Heart right ventricle (tissue), 16 donors: Measurements from ENCODE around the gene NOX3. TPM values are rescaled to one million over a fixed set of nuclear protein-coding genes. Genes with fewer than 3 reads are reported as not detected.

Source experiments
- ATAC-seq, 8 donors: fragments of 200-7000 bp; cut with Tn5 transposase; one replicate each; pipeline ENCODE4 v1.9.1; 2020; ENCODE audit warnings: mild to moderate bottlenecking in 8 of 8, moderate library complexity in 8 of 8, moderate number of reproducible peaks in 1 of 8
- DNase-seq, 2 donors: peaks; one replicate each; pipeline ENCODE4 v3.0.0-alpha.2; 2020
- H3K27ac ChIP-seq, 10 donors: fragments of 200-600 bp; sonication (generic) in 2 of 10; one replicate each; pipeline versions ENCODE4 v1.5.0 to v1.8.0; 2020 to 2022; ENCODE audit warnings: mild to moderate bottlenecking in 3 of 10
- H3K27me3 ChIP-seq, 7 donors: fragments of 200-600 bp; one replicate each; pipeline ENCODE4 v1.8.0; 2021 to 2022; ENCODE audit warnings: mild to moderate bottlenecking in 2 of 7
- H3K36me3 ChIP-seq, 9 donors: fragments of 200-600 bp; sonication (generic) in 1 of 9; one replicate each; pipeline versions ENCODE4 v1.5.0 to v1.8.0; 2020 to 2022; ENCODE audit warnings: mild to moderate bottlenecking in 2 of 9
- H3K4me1 ChIP-seq, 9 donors: fragments of 200-600 bp; sonication (generic) in 1 of 9; one replicate each; pipeline versions ENCODE4 v1.5.0 to v1.8.0; 2020 to 2022; ENCODE audit warnings: mild to moderate bottlenecking in 4 of 9
- H3K4me3 ChIP-seq, 10 donors: fragments of 200-600 bp; sonication (generic) in 2 of 10; one replicate each; pipeline versions ENCODE4 v1.5.0 to v1.8.0; 2020 to 2022; ENCODE audit warnings: mild to moderate bottlenecking in 7 of 10, moderate library complexity in 2 of 10
- H3K9me3 ChIP-seq, 11 donors: fragments of 200-600 bp in 10 of 11; sonication (generic) in 2 of 11; one replicate each; pipeline versions ENCODE4 v1.5.0 to v1.8.0; 2013 to 2022; ENCODE audit warnings: mild to moderate bottlenecking in 2 of 11, control low read depth in 1 of 11, moderate library complexity in 1 of 11
- WGBS, 2 donors: extraction: QIAGEN DNeasy Blood & Tissue Kit; methylation state at CpG; one replicate each; pipeline ENCODE4 v1.1.7; 2013; ENCODE audit warnings: inconsistent platforms in 1 of 2; 5-methylcytosine and 5-hydroxymethylcytosine counted together
- intact Hi-C, 10 donors: fragments of 100-400 bp; cut with DNase I; formaldehyde crosslinking; loops; one replicate each; pipeline versions ENCODE4 v1.11.1 to v1.14.2; 2022
- long read RNA-seq, 3 donors: library from polyadenylated mRNA; unstranded; transcript quantifications; one replicate each; pipeline ENCODE4 v2.0.0, GENCODE V29; 2020 to 2021
- polyA plus RNA-seq, 2 donors: library from polyadenylated mRNA; stranded (reverse); fragments of 200-250 nt; gene quantifications; one replicate each; pipeline ENCODE4 v1.2.3, GENCODE V29; 2013
- total RNA-seq, 10 donors: library from RNA; stranded (reverse); fragmentation: NEBNext Ultra II Directional in 3 of 10; extraction: Animal tissue kit (Norgen Biotek cat#: 25700) in 3 of 10; gene quantifications; one replicate each; pipeline versions ENCODE4 v1.2.1 to v1.2.4, GENCODE V29; 2021 to 2023
- TF ChIP-seq, protein P1 (sequence below), 9 donors: fragments of 200-600 bp; sonication (generic) in 2 of 9; IDR thresholded peaks; one replicate each; pipeline versions ENCODE4 v1.5.0 to v1.8.0; 2021 to 2022; ENCODE audit warnings: antibody characterized with exemption in 9 of 9, mild to moderate bottlenecking in 5 of 9, moderate library complexity in 1 of 9
- donor health status: Arrhythmogenic right ventricular cardiomyopathy.
- donor health status: ischemic (EF 13 %, LVEDD 7.1; RV severe dilation, severe dysfunction).
- donor health status: healthy with polysubstance abuse.
- donor health status: DM: no; HTN: yes; CAD: no.
- donor health status: DM: no; HTN: no; CAD: no.
- donor health status: ischemic (EF 25% LVEDD 6.9; RV normal size, moderate dysfunction).
- donor health status: ischemic (EF 25% LVEDD 5.7; RV mildly dilated, moderate dysfunction).
- donor health status: healthy.
- donor health status: DM: yes; HTN: yes; CAD: no.
- donor health status: Ischemic cardiomyopathy.
- donor health status: ischemic (EF 35%, LVEDD 5.7; RV mildly dilated, moderate dysfunction).
- donor health status: nonischemic (EF 11% LVEDD 7.7; RV severe dilation, severe dysfunction).
- donor health status: DM: yes; HTN: yes; CAD: no.
- donor health status: PGD.
- donor health status: ischemic (EF 29% LVEDD 5.4; RV normal size, mild dysfunction).
- donor health status: nonischemic (EF 23%, LVEDD 6.1; RV moderate dilation, normal function).

Gene NOX3, protein sequence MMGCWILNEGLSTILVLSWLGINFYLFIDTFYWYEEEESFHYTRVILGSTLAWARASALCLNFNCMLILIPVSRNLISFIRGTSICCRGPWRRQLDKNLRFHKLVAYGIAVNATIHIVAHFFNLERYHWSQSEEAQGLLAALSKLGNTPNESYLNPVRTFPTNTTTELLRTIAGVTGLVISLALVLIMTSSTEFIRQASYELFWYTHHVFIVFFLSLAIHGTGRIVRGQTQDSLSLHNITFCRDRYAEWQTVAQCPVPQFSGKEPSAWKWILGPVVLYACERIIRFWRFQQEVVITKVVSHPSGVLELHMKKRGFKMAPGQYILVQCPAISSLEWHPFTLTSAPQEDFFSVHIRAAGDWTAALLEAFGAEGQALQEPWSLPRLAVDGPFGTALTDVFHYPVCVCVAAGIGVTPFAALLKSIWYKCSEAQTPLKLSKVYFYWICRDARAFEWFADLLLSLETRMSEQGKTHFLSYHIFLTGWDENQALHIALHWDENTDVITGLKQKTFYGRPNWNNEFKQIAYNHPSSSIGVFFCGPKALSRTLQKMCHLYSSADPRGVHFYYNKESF
- total RNA-seq: not detected
- polyA plus RNA-seq: not detected
- long read RNA-seq, donor 1: 0 reads
- long read RNA-seq, donor 2: 0 reads
- long read RNA-seq, donor 3: 0 reads

DNA sequence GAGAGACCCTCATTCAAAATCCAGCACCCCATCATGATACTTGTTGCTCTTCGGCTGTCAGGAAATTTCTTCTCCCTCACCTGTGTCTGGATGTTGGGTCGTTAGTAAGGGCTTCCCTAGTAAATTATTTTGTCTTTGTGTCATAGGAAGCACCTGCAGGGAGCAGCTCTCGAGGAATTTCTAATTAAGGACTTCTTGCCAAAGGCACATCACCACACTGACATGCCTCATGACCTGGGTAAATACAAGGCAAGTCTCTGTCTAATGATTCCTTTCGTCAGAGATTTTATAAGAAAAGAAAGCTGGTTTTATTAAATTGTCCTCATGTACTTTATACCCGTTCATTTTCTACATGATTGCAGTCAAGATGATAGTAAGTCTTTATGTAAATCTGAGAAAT, at the start of gene NOX3:
TSS of gene NOX3 (minus strand) at position 74 of the 400 bp plus-strand sequence. CDS start at position 35, 39 bp downstream.
- Histone ChIP-seq H3K27ac (no peak within 1 kb of the TSS), H3K4me3 (no peak within 1 kb of the TSS), H3K9me3 (no peaks in the 10 kb centered on the region), H3K4me1 (no peaks in the 10 kb centered on the region), H3K36me3 (no peaks in the 10 kb centered on the region), H3K27me3 (peaks cover 0 to 19% (median 0%) of the 10 kb centered on the region in 7 donors)
- DNase-seq: no peak
- WGBS, 2 donors: 56 to 62% methylated on average over 5 of the region's 5 CpGs
- intact Hi-C loops: loop anchor here in 1 of 10 donors (5.0 kb wide), 1 partner anchor 512 kb away; no protein-coding TSS in a partner anchor
- no peak for ATAC-seq
- TF ChIP-seq, protein P1, sequence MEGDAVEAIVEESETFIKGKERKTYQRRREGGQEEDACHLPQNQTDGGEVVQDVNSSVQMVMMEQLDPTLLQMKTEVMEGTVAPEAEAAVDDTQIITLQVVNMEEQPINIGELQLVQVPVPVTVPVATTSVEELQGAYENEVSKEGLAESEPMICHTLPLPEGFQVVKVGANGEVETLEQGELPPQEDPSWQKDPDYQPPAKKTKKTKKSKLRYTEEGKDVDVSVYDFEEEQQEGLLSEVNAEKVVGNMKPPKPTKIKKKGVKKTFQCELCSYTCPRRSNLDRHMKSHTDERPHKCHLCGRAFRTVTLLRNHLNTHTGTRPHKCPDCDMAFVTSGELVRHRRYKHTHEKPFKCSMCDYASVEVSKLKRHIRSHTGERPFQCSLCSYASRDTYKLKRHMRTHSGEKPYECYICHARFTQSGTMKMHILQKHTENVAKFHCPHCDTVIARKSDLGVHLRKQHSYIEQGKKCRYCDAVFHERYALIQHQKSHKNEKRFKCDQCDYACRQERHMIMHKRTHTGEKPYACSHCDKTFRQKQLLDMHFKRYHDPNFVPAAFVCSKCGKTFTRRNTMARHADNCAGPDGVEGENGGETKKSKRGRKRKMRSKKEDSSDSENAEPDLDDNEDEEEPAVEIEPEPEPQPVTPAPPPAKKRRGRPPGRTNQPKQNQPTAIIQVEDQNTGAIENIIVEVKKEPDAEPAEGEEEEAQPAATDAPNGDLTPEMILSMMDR (IDR thresholded peaks at IDR 0.05): no peak

DNA sequence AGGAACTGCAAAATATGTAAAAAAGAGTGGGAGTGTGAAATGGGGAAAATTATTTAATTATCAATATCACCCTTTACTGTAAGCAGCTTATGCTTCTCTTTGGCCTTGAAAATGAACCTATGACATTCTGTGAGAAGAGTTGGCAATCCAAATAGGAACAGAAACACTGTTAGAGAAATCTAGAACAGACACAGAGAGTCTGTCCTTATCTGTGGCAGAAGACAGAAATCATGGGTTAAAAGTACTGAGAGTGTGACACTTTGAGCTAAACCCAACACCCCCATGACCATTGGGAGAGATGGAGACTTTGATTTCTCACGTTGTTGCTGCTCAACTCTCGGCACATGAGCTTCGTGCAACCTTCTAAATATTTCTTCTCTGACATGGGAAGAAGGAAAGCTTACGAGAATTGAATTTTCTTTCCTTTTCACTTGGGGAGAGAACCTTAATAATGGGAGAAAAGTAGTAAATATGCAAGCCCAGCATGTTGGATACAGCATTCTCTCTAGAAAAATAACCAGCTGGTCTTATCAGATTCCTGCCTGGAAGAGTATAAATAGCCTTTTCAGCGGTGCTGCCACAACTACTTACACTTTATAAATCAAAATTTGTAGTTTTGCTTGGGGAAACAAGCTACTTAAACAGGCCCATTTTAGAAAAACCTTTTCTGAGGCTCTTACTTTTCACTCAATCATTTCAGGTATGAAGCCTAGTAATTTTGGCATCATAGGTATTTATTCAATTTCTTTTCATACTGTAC, 49.4 kb upstream of the NOX3 start:
- TF ChIP-seq, protein P1 (IDR thresholded peaks at IDR 0.05): no peak
- intact Hi-C loops: no loop called here
- 53 to 69% methylated on average over 5 of the region's 5 CpGs for WGBS, 2 donors
- peaks cover 0 to 11% (median 2%) of the 10 kb centered on the region in 11 donors for H3K9me3 ChIP-seq
- ATAC-seq (no peak), DNase-seq (no peak)
- H3K4me3 ChIP-seq: no peak overlapping the region
- no peaks in the 10 kb centered on the region for H3K27me3 ChIP-seq
- no peak overlapping the region for H3K27ac ChIP-seq
- peaks cover 0 to 9% (median 0%) of the 10 kb centered on the region in 9 donors for H3K4me1 ChIP-seq
- H3K36me3 ChIP-seq: no peaks in the 10 kb centered on the region

DNA sequence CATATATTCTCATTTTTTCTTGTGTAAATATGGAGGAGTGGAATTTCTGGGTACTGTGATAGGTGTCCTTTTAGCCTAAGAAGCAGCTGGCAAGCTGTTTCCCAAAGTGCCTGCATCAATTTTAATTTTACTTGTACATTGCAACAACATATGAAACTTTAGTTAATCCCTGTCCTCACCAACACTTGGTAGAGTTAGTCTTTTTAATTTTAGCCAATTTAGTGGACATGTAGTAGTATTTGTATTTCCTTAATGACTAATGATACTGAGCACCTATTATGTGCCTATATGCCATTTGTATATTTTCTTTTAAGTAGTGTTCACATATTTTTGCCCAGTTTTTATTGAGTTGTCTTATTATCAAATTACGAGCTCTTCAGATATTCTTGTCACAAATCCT, 46.8 kb upstream of the NOX3 start:
- WGBS, 2 donors: 94 to 99% methylated on average over 1 of the region's 1 CpG
- TF ChIP-seq, protein P1 (IDR thresholded peaks at IDR 0.05): no peak
- intact Hi-C loops: no loop called here
- DNase-seq (no peak), ATAC-seq (no peak)
- H3K27me3 ChIP-seq: no peaks in the 10 kb centered on the region
- H3K9me3 ChIP-seq: peaks cover 0 to 11% (median 2%) of the 10 kb centered on the region in 11 donors
- no peak overlapping the region for H3K4me3 ChIP-seq
- no peak overlapping the region for H3K27ac ChIP-seq
- no peaks in the 10 kb centered on the region for H3K36me3 ChIP-seq
- H3K4me1 ChIP-seq: peaks cover 0 to 9% (median 0%) of the 10 kb centered on the region in 9 donors

DNA sequence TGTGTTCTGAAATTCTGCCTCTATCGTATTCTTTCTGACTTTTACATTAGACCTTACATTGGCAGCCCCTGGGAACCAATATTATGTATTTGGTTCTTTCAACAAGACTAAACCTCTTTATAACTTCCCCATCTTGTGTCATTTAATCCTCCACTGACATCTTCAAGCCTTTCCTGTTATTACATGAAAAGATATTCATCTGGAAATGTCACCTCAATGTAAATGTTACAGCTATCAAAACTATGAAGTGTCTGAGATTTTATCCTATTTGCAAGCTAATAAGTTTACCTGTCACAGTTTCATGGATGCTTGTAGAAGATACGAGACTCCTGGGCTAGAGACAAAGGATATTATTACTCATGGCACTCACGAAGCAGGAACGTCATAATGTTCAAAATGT, 43.9 kb upstream of the NOX3 start:
- no peak for ATAC-seq
- 95% methylated on average over 4 of the region's 4 CpGs for WGBS, 2 donors
- Histone ChIP-seq H3K9me3 (peaks cover 0 to 11% (median 2%) of the 10 kb centered on the region in 11 donors), H3K4me1 (peaks cover 0 to 10% (median 3%) of the 10 kb centered on the region in 9 donors), H3K27ac (no peak overlapping the region), H3K27me3 (no peaks in the 10 kb centered on the region), H3K36me3 (no peaks in the 10 kb centered on the region), H3K4me3 (no peak overlapping the region)
- TF ChIP-seq, protein P1 (IDR thresholded peaks at IDR 0.05): no peak
- intact Hi-C loops: no loop called here
- no peak for DNase-seq
